Endothelial cell of umbilical vein (primary cell): ENCODE measurements around the gene CHN2. TPM values are rescaled to one million over a fixed set of nuclear protein-coding genes. Genes with fewer than 3 reads are reported as not detected.

ENCODE experiments used
- BruUV-seq: library from RNA; stranded (reverse); fragments of 400-500 nt; replicated peaks from 2 replicates; lab custom pipeline; 2021; lab: Mats Ljungman, UMichigan
- CTCF ChIA-PET: fragments of 300-600, 350-600 bp; sonication (Branson Sonifier 250); formaldehyde crosslinking; loops from one replicate; lab custom pipeline; 2021; ENCODE audit warnings: antibody characterized with exemption, inconsistent platforms; lab: Charles Lee
- POLR2A ChIA-PET: fragments of 300-600, 350-600 bp; sonication (Branson Sonifier 250); formaldehyde crosslinking; loops from one replicate; lab custom pipeline; 2021; ENCODE audit warnings: antibody characterized with exemption, inconsistent platforms; lab: Charles Lee
- DNase-seq: peaks from one replicate; pipeline ENCODE4 v3.0.0-alpha.2; 2011; ENCODE audit warnings: low read depth, low spot score
- FAIRE-seq: peaks from 2 replicates; lab custom pipeline; 2011; peaks lifted over from hg19 to GRCh38; lab: Jason Lieb, UNC
- H2AFZ ChIP-seq: 2 replicates; pipeline ENCODE4 v1.6.0; 2012; ENCODE audit warnings: low read depth, low read length, control low read depth, inconsistent platforms
- H3K27ac ChIP-seq: 2 replicates; pipeline ENCODE4 v1.5.1; 2011; ENCODE audit warnings: low read depth, mild to moderate bottlenecking, control low read depth, low read length, moderate library complexity; ENCODE audit not compliant: insufficient read depth
- H3K27me3 ChIP-seq, 2 experiments: 2 replicates each; pipeline versions ENCODE4 v1.6.0 to v1.6.1; 2011; ENCODE audit warnings: low read length in 2 of 2, mixed read lengths in 1 of 2; ENCODE audit not compliant: control insufficient read depth in 2 of 2, insufficient read depth in 2 of 2
- H3K36me3 ChIP-seq, 2 experiments: 2 replicates in 1 of 2; 3 replicates in 1 of 2; pipeline ENCODE4 v1.5.1; 2011; ENCODE audit warnings: low read length in 2 of 2, mild to moderate bottlenecking in 1 of 2, moderate library complexity in 1 of 2; ENCODE audit not compliant: control insufficient read depth in 2 of 2, insufficient read depth in 2 of 2; ENCODE audit errors: extremely low read depth in 1 of 2
- H3K4me1 ChIP-seq: 3 replicates; pipeline ENCODE4 v1.5.1; 2011; ENCODE audit warnings: mild to moderate bottlenecking, low read length; ENCODE audit not compliant: control insufficient read depth, insufficient read depth; ENCODE audit errors: extremely low read depth
- H3K4me2 ChIP-seq: 2 replicates; pipeline ENCODE4 v1.6.1; 2011; ENCODE audit warnings: low read length, control low read depth, mixed read lengths; ENCODE audit not compliant: insufficient read depth
- H3K4me3 ChIP-seq, 3 experiments: fragments of 200-600 bp in 1 of 3; sonication (generic), shearing (Covaris generic) in 1 of 3; replicated peaks in 1 of 3; 2 replicates each; pipeline ENCODE4 v1.5.1; 2011 to 2016; ENCODE audit warnings: control low read depth in 3 of 3, low read length in 3 of 3, mild to moderate bottlenecking in 2 of 3, inconsistent platforms in 1 of 3, low read depth in 1 of 3, moderate library complexity in 1 of 3; ENCODE audit not compliant: insufficient read depth in 1 of 3
- H3K79me2 ChIP-seq: 2 replicates; pipeline ENCODE4 v1.6.0; 2012; ENCODE audit warnings: low read length, inconsistent platforms; ENCODE audit not compliant: control insufficient read depth, insufficient read depth
- H3K9ac ChIP-seq: replicated peaks from 2 replicates; pipeline ENCODE3; 2011; ENCODE audit warnings: low read length, control low read depth; ENCODE audit not compliant: insufficient read depth; ENCODE audit errors: extremely low read depth
- H3K9me1 ChIP-seq: replicated peaks from 3 replicates; pipeline ENCODE4 v1.6.0; 2011; ENCODE audit warnings: mild to moderate bottlenecking, low read length; ENCODE audit not compliant: control insufficient read depth, insufficient read depth; ENCODE audit errors: extremely low read depth
- H3K9me3 ChIP-seq: replicated peaks from 2 replicates; pipeline ENCODE4 v1.5.1; 2012; ENCODE audit warnings: low read length, inconsistent platforms; ENCODE audit not compliant: control insufficient read depth, insufficient read depth
- H4K20me1 ChIP-seq: replicated peaks from 2 replicates; pipeline ENCODE3; 2011; ENCODE audit warnings: mild to moderate bottlenecking, low read length; ENCODE audit not compliant: control insufficient read depth, insufficient read depth; ENCODE audit errors: extremely low read depth
- EZH2 ChIP-seq: IDR thresholded peaks from 2 replicates; pipeline ENCODE4 v1.6.1; 2012; ENCODE audit warnings: borderline replicate concordance, low read depth, mild to moderate bottlenecking, moderate library complexity, low read length, inconsistent platforms; ENCODE audit not compliant: severe bottlenecking
- FOS ChIP-seq: IDR thresholded peaks from 2 replicates; pipeline ENCODE4 v1.6.1; 2011; ENCODE audit warnings: mild to moderate bottlenecking, low read length, moderate library complexity, borderline replicate concordance; ENCODE audit not compliant: insufficient read depth
- GATA2 ChIP-seq: IDR thresholded peaks from 2 replicates; pipeline ENCODE4 v1.7.0; 2011; ENCODE audit warnings: low read depth, mild to moderate bottlenecking, moderate library complexity, mixed read lengths, low read length; ENCODE audit not compliant: insufficient read length, insufficient read depth
- JUN ChIP-seq: IDR thresholded peaks from 2 replicates; pipeline ENCODE4 v1.6.1; 2011; ENCODE audit warnings: borderline replicate concordance, low read depth; ENCODE audit not compliant: insufficient read length, insufficient read depth
- MYC ChIP-seq: IDR thresholded peaks from one replicate; pipeline ENCODE4 v1.6.1; 2011; ENCODE audit warnings: mild to moderate bottlenecking, low read depth, low read length
- POLR2A ChIP-seq: IDR thresholded peaks from 2 replicates; pipeline ENCODE4 v1.6.1; 2012; ENCODE audit warnings: low read depth, mild to moderate bottlenecking, control low read depth, low read length
- POLR2AphosphoS5 ChIP-seq: IDR thresholded peaks from 2 replicates; pipeline ENCODE4 v1.6.1; 2012; ENCODE audit warnings: low read depth, mild to moderate bottlenecking, control low read depth, low read length, moderate library complexity; ENCODE audit not compliant: insufficient read depth
- dilution Hi-C: fragments of 300-500 bp; cut with MboI; formaldehyde crosslinking; loops from one replicate; pipeline ENCODE4 v1.15.0; 2019; ENCODE audit warnings: low sequenced_read_pairs; ENCODE audit not compliant: extremely low pct_ligation_motif_present
- intact Hi-C: fragments of 100-400 bp; cut with micrococcal nuclease; formaldehyde crosslinking; loops from one replicate; pipeline ENCODE4 v1.10.0; 2022
- polyA plus RNA-seq, 4 experiments: library from polyadenylated mRNA; depleted of rRNA in 3 of 4; stranded (reverse) in 3 of 4; unstranded in 1 of 4; fragments of >200 nt; gene quantifications; 2 replicates each; pipeline versions ENCODE4 v1.2.1 to v1.2.3, GENCODE V29; 2011 to 2012; ENCODE audit warnings: missing spikeins in 1 of 4
- total RNA-seq: library from RNA; stranded (reverse); gene quantifications from 2 replicates; pipeline ENCODE4 v1.2.3, GENCODE V29; 2021
- TF ChIP-seq, protein P1 (sequence below): IDR thresholded peaks from 2 replicates; pipeline ENCODE4 v1.6.1; 2011; ENCODE audit not compliant: insufficient read depth, insufficient read length
- TF ChIP-seq, protein P2 (sequence below), 2 donors: IDR thresholded peaks; 1 replicate in 1 of 2; 2 replicates in 1 of 2; pipeline ENCODE4 v1.5.1; 2011; ENCODE audit warnings: low read length in 2 of 2, mild to moderate bottlenecking in 2 of 2, moderate library complexity in 2 of 2, control low read depth in 1 of 2, inconsistent platforms in 1 of 2, low read depth in 1 of 2; ENCODE audit not compliant: insufficient read depth in 1 of 2; ENCODE audit errors: extremely low read depth in 1 of 2

The CHN2 gene
- total and polyA plus RNA-seq, 2 donors (not counting 3 experiments of a cell fraction or from before 2014, with no cell fraction given): 1.4 to 5.0 TPM

DNA sequence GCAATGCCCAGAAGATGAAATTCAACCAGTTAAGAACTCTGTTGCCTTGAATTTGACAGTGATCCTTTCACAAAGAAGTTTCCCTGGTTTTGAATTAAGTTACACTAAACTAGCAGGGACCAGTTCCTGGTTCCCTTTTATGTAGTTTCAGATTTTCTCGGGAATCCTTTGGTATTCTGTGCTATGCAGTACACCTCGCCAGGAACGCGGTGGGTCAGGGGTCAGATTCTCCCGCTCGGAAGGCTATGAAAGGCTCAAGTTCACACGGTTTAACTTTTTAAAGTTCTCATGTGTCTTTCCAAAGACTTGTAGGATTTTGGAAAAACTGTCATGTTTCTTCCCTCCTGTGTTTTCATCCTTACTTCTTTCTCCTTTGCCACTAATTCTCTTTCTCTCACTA, 264.4 kb downstream of the CHN2 start:
- H3K36me3 ChIP-seq: no peaks in the 10 kb centered on the region
- no peak overlapping the region for H3K27ac ChIP-seq
- no peaks in the 10 kb centered on the region for H3K79me2 ChIP-seq
- H3K9me1 ChIP-seq: no peaks in the 10 kb centered on the region
- no peak overlapping the region for H3K9ac ChIP-seq
- H3K4me3 ChIP-seq: no peak overlapping the region
- ChIA-PET CTCF (no interaction called here), POLR2A (no interaction called here)
- no peak for FAIRE-seq
- H3K4me2 ChIP-seq: no peak overlapping the region
- no peak for DNase-seq
- no peaks in the 10 kb centered on the region for H3K9me3 ChIP-seq
- H3K27me3 ChIP-seq: peaks cover 0 to 1% of the 10 kb centered on the region in 2 experiments
- intact Hi-C loops: no loop called here
- no peak overlapping the region for H2AFZ ChIP-seq
- dilution Hi-C loops: no loop called here
- H4K20me1 ChIP-seq: no peaks in the 10 kb centered on the region
- no peaks in the 10 kb centered on the region for H3K4me1 ChIP-seq
- TF ChIP-seq, protein P1, sequence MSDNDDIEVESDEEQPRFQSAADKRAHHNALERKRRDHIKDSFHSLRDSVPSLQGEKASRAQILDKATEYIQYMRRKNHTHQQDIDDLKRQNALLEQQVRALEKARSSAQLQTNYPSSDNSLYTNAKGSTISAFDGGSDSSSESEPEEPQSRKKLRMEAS: no peak
- TF ChIP-seq GATA2 (no peak), FOS (no peak), POLR2A (no peak), POLR2AphosphoS5 (no peak), MYC (no peak), JUN (no peak), EZH2 (no peak)
- TF ChIP-seq, protein P2, sequence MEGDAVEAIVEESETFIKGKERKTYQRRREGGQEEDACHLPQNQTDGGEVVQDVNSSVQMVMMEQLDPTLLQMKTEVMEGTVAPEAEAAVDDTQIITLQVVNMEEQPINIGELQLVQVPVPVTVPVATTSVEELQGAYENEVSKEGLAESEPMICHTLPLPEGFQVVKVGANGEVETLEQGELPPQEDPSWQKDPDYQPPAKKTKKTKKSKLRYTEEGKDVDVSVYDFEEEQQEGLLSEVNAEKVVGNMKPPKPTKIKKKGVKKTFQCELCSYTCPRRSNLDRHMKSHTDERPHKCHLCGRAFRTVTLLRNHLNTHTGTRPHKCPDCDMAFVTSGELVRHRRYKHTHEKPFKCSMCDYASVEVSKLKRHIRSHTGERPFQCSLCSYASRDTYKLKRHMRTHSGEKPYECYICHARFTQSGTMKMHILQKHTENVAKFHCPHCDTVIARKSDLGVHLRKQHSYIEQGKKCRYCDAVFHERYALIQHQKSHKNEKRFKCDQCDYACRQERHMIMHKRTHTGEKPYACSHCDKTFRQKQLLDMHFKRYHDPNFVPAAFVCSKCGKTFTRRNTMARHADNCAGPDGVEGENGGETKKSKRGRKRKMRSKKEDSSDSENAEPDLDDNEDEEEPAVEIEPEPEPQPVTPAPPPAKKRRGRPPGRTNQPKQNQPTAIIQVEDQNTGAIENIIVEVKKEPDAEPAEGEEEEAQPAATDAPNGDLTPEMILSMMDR (IDR thresholded peaks at IDR 0.05; ENCODE audit: extremely low read depth in 1 of 2, insufficient read depth in 1 of 2, low read depth in 1 of 2, low read length in 2 of 2): no peak
- no TSS peak for BruUV-seq
